K562 (cell line): ENCODE measurements around the gene NHLRC2. TPM values are rescaled to one million over a fixed set of nuclear protein-coding genes. Genes with fewer than 3 reads are reported as not detected.

Experiments used
- CBFA2T2 ChIP-seq: fragments of 450-650 bp; conservative IDR thresholded peaks from 2 replicates; pipeline ENCODE4 v1.6.1; 2017; ENCODE audit warnings: mild to moderate bottlenecking
- CBX2 ChIP-seq: fragments of 200-600 bp; sonication (generic); IDR thresholded peaks from one replicate; pipeline ENCODE4 v1.6.1; 2012; ENCODE audit warnings: mild to moderate bottlenecking, low read length, inconsistent platforms; ENCODE audit not compliant: insufficient read depth, poor library complexity, severe bottlenecking
- MEIS2 ChIP-seq: fragments of 450-650 bp; IDR thresholded peaks from 2 replicates; pipeline ENCODE4 v1.6.1; 2014; ENCODE audit warnings: mild to moderate bottlenecking; ENCODE audit not compliant: partially characterized antibody
- RB1 ChIP-seq: fragments of 450-650 bp; IDR thresholded peaks from 2 replicates; pipeline ENCODE4 v1.6.1; 2017; ENCODE audit warnings: low read depth, mild to moderate bottlenecking
- RCOR1 ChIP-seq, 2 experiments: IDR thresholded peaks; 2 replicates each; pipeline ENCODE4 v1.6.1; 2012; ENCODE audit warnings: low read depth in 2 of 2, low read length in 2 of 2, borderline replicate concordance in 1 of 2, improper control_type of control experiment in 1 of 2
- ZNF780A ChIP-seq: fragments of 250-450 bp; sonication (Bioruptor Pico); IDR thresholded peaks from 2 replicates; pipeline ENCODE4 v1.5.0; 2021; ENCODE audit warnings: mild to moderate bottlenecking
- polyA plus RNA-seq, 8 experiments: library from polyadenylated mRNA; depleted of rRNA in 4 of 8; stranded (reverse) in 5 of 8; unstranded in 3 of 8; fragments of >200 nt; fragmentation: Nextera tagmentation in 2 of 8; fragmentation: Illumina TruSeq in 1 of 8; extraction: Ambion mirVana in 2 of 8; extraction: Trizol in 1 of 8; gene quantifications; 2 replicates each; pipeline versions ENCODE4 v1.2.1 to v1.2.3, GENCODE V29; 2011 to 2014; ENCODE audit warnings: inconsistent platforms in 1 of 8, missing spikeins in 1 of 8
- total RNA-seq, 7 experiments: library from RNA; depleted of rRNA in 6 of 7; stranded (reverse); fragments of >200 nt in 6 of 7; fragmentation: Illumina TruSeq in 2 of 7; extraction: Trizol in 2 of 7; gene quantifications; 2 replicates each; pipeline versions ENCODE4 v1.2.1 to v1.2.3, GENCODE V29; 2011 to 2021; ENCODE audit warnings: low replicate concordance in 1 of 7
- TF ChIP-seq, protein P1 (sequence below): sonication (generic); formaldehyde crosslinking; IDR thresholded peaks from 2 replicates; pipeline ENCODE4 v1.8.0; 2022; ENCODE audit warnings: missing genetic modification reagents, mild to moderate bottlenecking, moderate library complexity, borderline replicate concordance
- TF ChIP-seq, protein P2 (sequence below): fragments of 450-650 bp; IDR thresholded peaks from 2 replicates; pipeline ENCODE4 v1.6.1; 2016

Gene NHLRC2
- total and polyA plus RNA-seq, 9 of the 15 experiments (the other 6 are each of a cell fraction or from before 2014, with no cell fraction given) = 1.5 to 22.4 (median 10.3) TPM

DNA sequence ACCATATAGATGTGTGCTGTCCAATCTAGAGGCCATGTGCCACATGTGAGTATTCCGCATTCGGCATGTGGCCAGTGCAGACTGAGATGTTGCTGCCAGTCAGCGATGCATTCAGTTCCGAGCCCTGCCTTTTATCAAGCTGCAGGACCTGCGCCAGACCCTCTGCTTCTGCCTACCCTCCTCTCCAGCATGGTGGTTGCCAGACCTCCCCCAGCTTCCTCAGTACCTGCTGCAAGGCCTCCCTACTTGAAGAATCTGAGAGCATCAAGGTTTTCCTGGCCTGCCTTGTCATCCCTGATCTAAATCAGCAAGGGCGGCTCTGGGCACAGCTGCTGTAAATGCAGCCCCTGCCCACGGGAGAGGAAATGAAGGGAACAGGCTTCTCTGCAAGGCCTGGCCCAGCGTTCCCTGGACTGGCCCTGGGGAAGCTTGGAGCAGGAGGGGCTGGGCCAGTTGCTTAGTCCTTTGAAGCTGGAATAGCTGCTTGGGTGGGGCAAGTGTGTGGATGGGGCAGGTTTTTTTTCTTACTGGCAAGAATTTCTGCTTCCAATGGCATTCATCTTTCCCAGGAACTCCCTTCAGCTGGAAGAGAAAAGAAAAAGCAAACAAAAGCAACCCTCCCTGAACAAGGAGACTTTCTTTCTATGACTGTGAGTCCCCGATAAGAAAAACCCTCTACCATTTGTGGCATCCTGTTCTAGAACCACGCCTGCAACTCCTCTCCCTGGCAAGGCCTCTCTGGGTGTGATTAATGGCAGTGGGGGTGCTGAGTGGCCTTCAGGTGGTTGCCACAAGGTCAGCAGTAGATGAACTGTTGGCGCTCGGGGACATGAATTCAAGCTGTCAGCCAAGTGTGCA lies 93.0 kb downstream of the NHLRC2 start (continued):
- TF ChIP-seq, protein P1, sequence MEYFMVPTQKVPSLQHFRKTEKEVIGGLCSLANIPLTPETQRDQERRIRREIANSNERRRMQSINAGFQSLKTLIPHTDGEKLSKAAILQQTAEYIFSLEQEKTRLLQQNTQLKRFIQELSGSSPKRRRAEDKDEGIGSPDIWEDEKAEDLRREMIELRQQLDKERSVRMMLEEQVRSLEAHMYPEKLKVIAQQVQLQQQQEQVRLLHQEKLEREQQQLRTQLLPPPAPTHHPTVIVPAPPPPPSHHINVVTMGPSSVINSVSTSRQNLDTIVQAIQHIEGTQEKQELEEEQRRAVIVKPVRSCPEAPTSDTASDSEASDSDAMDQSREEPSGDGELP (CRISPR knock-in tag) = 0 out of 2 replicates have a peak, but pooled peaks have one; percentile 13
- TF ChIP-seq RCOR1 (IDR thresholded peaks at IDR 0.05; ENCODE audit: borderline replicate concordance in 1 of 2, low read depth in 2 of 2, low read length in 2 of 2) (0 out of 4 replicates have a peak, but pooled peaks of 1 of the 2 experiments have one; percentile 31), RB1 (no peak), ZNF780A (CRISPR knock-in tag) (no peak), CBFA2T2 (0 out of 2 replicates have a peak, but pooled peaks have one; percentile 18), MEIS2 (peak; percentile 91), CBX2 (no peak)
- TF ChIP-seq, protein P2, sequence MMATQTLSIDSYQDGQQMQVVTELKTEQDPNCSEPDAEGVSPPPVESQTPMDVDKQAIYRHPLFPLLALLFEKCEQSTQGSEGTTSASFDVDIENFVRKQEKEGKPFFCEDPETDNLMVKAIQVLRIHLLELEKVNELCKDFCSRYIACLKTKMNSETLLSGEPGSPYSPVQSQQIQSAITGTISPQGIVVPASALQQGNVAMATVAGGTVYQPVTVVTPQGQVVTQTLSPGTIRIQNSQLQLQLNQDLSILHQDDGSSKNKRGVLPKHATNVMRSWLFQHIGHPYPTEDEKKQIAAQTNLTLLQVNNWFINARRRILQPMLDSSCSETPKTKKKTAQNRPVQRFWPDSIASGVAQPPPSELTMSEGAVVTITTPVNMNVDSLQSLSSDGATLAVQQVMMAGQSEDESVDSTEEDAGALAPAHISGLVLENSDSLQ = peak; percentile 69; the same call in 1 of the 2 replicates
- TF ChIP-seq, all 486 proteins: peak for 11
